Breast epithelium (tissue), 4 donors: Measurements from ENCODE around the gene TMED8. TPM values are rescaled to one million over a fixed set of nuclear protein-coding genes. Genes with fewer than 3 reads are reported as not detected.

Source experiments
- DNase-seq, 2 donors: peaks; one replicate each; pipeline ENCODE4 v3.0.0-alpha.2; 2019; ENCODE audit warnings: low spot score in 2 of 2
- H3K27ac ChIP-seq, 2 donors: fragments of 200-600 bp; sonication (generic) in 1 of 2; one replicate each; pipeline ENCODE4 v1.5.1; 2016 to 2019; ENCODE audit warnings: mild to moderate bottlenecking in 1 of 2
- H3K27me3 ChIP-seq, 2 donors: fragments of 200-600 bp; sonication (generic) in 1 of 2; one replicate each; pipeline versions ENCODE4 v1.5.1 to v1.6.0; 2017 to 2019; ENCODE audit warnings: control low read depth in 1 of 2, mild to moderate bottlenecking in 1 of 2
- H3K36me3 ChIP-seq: fragments of 200-600 bp; one replicate; pipeline ENCODE4 v1.5.1; 2019
- H3K4me1 ChIP-seq, 2 donors: fragments of 200-600 bp; sonication (generic); one replicate each; pipeline ENCODE4 v1.5.1; 2016 to 2019; ENCODE audit warnings: control low read depth in 1 of 2
- H3K4me3 ChIP-seq, 3 donors: fragments of 200-600 bp; sonication (generic); 1 replicate in 2 of 3; 2 replicates in 1 of 3; pipeline ENCODE4 v1.5.1; 2016 to 2019; ENCODE audit warnings: mild to moderate bottlenecking in 3 of 3, moderate library complexity in 2 of 3
- H3K9me3 ChIP-seq, 2 donors: fragments of 200-600 bp; sonication (generic) in 1 of 2; one replicate each; pipeline ENCODE4 v1.5.1; 2016 to 2019; ENCODE audit warnings: control low read depth in 1 of 2
- CTCF ChIP-seq, 3 donors: fragments of 450-650 bp; IDR thresholded peaks; one replicate each; pipeline ENCODE4 v1.5.1; 2016 to 2017; ENCODE audit warnings: antibody characterized with exemption in 3 of 3, mild to moderate bottlenecking in 3 of 3, moderate library complexity in 3 of 3
- POLR2A ChIP-seq: fragments of 450-650 bp; IDR thresholded peaks from one replicate; pipeline ENCODE4 v1.6.1; 2016; ENCODE audit warnings: antibody characterized with exemption, mild to moderate bottlenecking, moderate library complexity
- POLR2AphosphoS5 ChIP-seq, 3 donors: sonication (generic); formaldehyde crosslinking; IDR thresholded peaks; one replicate each; pipeline ENCODE4 v1.6.1; 2017; ENCODE audit warnings: antibody characterized with exemption in 3 of 3
- intact Hi-C: fragments of 100-400 bp; cut with DNase I; formaldehyde crosslinking; loops from one replicate; pipeline ENCODE4 v1.15.1; 2023; ENCODE audit warnings: low total_unique reads
- total RNA-seq, 3 donors: library from RNA; depleted of rRNA; stranded (reverse); fragments of >200 nt; gene quantifications; one replicate each; pipeline ENCODE4 v1.1.0, GENCODE V29; 2016

TMED8 gene
- 10 to 100 TPM in 2 of 3 donors, 1 to 10 TPM in 1; 9.4 to 16.0 (median 14.4) TPM for total RNA-seq

DNA sequence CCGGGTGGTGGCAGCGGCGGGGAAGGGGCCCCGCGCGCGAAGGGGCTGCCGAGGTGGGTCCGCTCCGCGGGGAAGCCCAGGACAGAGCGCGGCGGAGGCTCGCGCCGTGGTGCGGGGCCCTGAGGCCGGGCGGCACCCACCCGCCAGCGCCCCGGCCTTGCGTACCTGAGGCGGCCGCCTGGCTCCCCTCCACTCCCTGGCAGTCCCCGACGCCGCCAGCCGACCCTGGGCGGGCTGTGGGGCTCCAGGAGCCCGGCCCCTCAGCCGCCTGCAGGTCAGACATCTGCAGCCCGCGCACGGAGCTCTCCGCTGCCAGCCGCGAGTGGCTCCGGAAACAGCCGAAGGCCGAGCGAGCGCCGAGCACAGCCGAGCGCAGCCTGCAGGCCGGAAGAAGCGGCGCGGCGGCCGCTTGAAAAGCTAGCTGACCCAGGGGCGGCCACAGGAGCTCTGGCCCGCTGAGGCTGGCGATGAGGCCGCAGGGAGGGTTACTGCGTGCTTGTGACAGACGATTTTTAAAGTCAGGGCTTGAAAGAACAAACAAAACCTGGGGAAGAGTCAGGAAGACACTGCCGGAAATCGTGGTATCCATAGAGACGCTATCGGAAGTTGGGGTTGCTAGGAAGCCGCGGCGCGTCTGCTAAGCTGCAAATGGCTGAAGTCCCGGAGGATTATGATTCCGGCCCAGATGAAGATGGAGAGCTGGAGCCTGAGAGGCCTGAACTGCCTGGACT, at the start of gene TMED8, which contains the start of gene SAMD15:
TSS of gene TMED8 (minus strand) at position 324 of the 731 bp plus-strand sequence. CDS start at position 283, 41 bp downstream.
TSS of gene SAMD15 (plus strand) at position 609 of the 731 bp plus-strand sequence. CDS start at position 649, 40 bp downstream.
- no peaks in the 10 kb centered on the region for H3K4me1 ChIP-seq
- TF ChIP-seq POLR2AphosphoS5 (IDR thresholded peaks at IDR 0.05) (peak in 1 of 3 donors; percentile 31), CTCF (IDR thresholded peaks at IDR 0.05) (peak in 2 of 3 donors; percentile 28 to 45), POLR2A (no peak)
- intact Hi-C loops: no loop called here
- peak; percentile 57 to 76 for DNase-seq
- no peaks in the 10 kb centered on the region for H3K36me3 ChIP-seq
- H3K27me3 ChIP-seq: no peaks in the 10 kb centered on the region
- H3K27ac ChIP-seq: peak within 1 kb of the TSS; percentile 75 to 91
- H3K9me3 ChIP-seq: no peaks in the 10 kb centered on the region
- H3K4me3 ChIP-seq: peak within 1 kb of the TSS; percentile 69 to 88 (median 83)

DNA sequence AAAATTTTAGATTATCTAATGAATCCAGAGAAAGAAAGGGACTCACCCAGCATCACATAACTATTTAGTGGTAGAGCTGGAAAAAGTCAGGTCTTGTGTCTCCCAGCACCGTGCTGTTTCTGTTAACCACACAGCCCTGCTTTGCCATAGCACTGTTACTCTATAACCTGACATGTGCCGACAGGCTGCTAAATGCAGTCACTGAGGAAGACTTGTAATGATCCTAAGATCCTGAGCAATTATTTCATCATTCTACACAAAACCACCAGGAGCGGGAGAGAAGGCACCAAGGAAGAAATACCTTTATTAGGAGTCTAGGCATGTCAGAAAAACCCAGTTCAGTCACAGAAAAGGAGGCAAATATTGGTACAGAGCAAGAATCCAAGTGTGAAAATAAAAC, 49.5 kb upstream of the TMED8 start:
- H3K4me3 ChIP-seq: no peak overlapping the region
- intact Hi-C loops: no loop called here
- H3K36me3 ChIP-seq: peaks cover 30% of the 10 kb centered on the region
- H3K27ac ChIP-seq: no peak overlapping the region
- no peaks in the 10 kb centered on the region for H3K9me3 ChIP-seq
- H3K4me1 ChIP-seq: no peaks in the 10 kb centered on the region
- no peaks in the 10 kb centered on the region for H3K27me3 ChIP-seq
- no peak for TF ChIP-seq POLR2AphosphoS5 (IDR thresholded peaks at IDR 0.05)
- no peak for TF ChIP-seq POLR2A
- no peak for TF ChIP-seq CTCF (IDR thresholded peaks at IDR 0.05)
- DNase-seq: no peak

DNA sequence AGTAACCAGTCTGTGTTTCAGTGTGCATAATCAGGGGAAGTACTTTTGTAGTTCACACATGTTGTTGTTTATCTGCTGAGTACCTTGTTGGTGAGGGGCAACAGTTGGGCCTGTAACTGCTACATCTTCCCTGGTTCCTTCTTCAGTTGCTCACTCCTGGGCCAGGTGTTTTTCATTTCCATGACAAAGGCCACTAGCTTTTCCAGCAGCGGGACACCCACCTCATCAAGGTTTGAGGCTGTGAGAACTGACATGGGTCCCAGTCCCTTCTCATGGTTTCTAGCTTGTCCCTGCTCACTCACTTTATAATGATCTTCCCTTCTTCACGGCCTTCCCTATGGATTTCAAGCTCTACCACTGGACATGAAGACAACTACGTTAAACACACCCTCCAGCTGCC, 48.0 kb upstream of the TMED8 start:
- Histone ChIP-seq H3K4me1 (no peaks in the 10 kb centered on the region), H3K27ac (no peak overlapping the region), H3K27me3 (no peaks in the 10 kb centered on the region), H3K4me3 (no peak overlapping the region), H3K9me3 (peaks cover 1 to 10% of the 10 kb centered on the region in 2 donors), H3K36me3 (peaks cover 30% of the 10 kb centered on the region)
- no peak for DNase-seq
- no peak for TF ChIP-seq POLR2A
- TF ChIP-seq CTCF (IDR thresholded peaks at IDR 0.05): no peak
- no peak for TF ChIP-seq POLR2AphosphoS5 (IDR thresholded peaks at IDR 0.05)
- intact Hi-C loops: no loop called here

- Histone ChIP-seq H3K27me3 (no peaks in the 10 kb centered on the region), H3K4me1 (no peaks in the 10 kb centered on the region), H3K9me3 (peaks cover 15 to 22% of the 10 kb centered on the region in 2 donors), H3K4me3 (no peak within 1 kb of the TSS), H3K36me3 (peaks cover 25% of the 10 kb centered on the region), H3K27ac (no peak within 1 kb of the TSS)
- no peak for DNase-seq
- intact Hi-C loops: no loop called here
- no peak for TF ChIP-seq POLR2AphosphoS5 (IDR thresholded peaks at IDR 0.05)
- no peak for TF ChIP-seq CTCF (IDR thresholded peaks at IDR 0.05)
- no peak for TF ChIP-seq POLR2A
These were observed 46.5 kb upstream of the TMED8 start, which contains the start of gene NOXRED1 for GRCh38 chr14:77423423-77423822. Gene NOXRED1, minus strand, starts transcription at chr14:77423523. Its CDS starts 634 bp downstream, at chr14:77422889.

GRCh38 chr14:77421201-77421600, 44.3 kb upstream of the TMED8 start:
- TF ChIP-seq CTCF (IDR thresholded peaks at IDR 0.05) (no peak), POLR2A (no peak), POLR2AphosphoS5 (IDR thresholded peaks at IDR 0.05) (no peak)
- no peaks in the 10 kb centered on the region for H3K27me3 ChIP-seq
- H3K36me3 ChIP-seq: peaks cover 12% of the 10 kb centered on the region
- peaks cover 20 to 27% of the 10 kb centered on the region in 2 donors for H3K9me3 ChIP-seq
- intact Hi-C loops: no loop called here
- no peak for DNase-seq
- H3K27ac ChIP-seq: no peak overlapping the region
- no peak overlapping the region for H3K4me3 ChIP-seq
- no peaks in the 10 kb centered on the region for H3K4me1 ChIP-seq
